ENCODE measurements around the gene TRRAP.

TRRAP gene

DNA sequence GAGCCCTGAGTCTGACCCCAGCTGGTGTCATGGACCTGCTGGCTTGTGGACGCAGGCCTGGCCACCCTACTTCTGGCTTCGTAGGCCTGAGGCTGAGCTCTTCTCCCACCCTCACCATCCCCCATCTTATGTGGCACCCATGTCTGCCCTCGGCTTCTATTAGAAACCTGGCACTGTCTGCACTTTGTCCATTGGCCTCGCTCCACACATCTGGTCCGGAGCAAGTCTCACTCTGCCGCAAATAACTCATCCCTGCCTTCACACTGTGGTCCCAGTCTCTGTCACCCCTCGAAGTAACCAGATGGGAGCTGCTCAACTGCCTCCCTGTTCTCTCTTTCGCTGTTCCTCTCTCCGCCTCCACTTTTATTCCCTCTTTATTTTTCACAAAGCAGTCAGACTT lies 78.6 kb downstream of the TRRAP start:
- DNase-seq = no peak

DNA sequence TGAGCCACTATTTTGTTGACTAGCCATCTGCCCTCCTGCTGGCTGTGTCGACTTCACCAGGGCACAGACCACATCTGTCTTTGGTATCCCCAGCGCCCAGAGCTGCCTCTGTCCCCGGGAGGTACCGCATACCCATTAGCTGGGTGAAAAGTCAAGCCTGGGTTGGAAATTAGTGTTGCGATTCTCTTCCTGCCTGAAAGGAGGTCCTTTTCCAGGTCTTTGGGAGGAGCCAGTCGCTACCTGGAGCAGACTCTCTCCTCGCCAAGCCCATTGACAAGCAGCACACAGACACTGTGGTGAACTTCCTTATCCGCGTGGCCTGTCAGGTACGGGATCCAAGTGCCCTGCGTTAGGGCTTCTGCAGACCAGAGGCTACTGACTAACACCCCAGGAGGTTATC lies 79.4 kb downstream of the TRRAP start:
- no peak for DNase-seq

DNA sequence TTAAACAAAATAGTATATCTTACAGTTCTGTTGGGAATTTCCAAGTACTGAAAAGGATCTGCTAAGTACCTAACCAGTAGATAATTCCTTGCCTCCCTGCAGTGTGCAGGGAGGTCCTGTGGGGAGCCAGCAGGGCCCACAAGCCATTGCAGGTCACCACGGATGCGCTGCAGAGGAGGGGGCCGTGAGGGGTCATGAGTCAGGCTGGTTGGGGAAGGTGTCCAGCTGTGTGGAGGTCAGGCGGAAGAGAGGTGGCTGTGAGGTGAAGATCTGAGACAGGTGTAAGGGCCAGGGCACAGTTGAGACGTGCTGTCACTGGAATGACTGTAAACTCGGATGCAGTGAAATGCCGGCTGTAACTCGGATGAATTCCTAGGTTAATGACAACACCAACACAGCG lies 80.6 kb downstream of the TRRAP start:
- DNase-seq = no peak

DNA sequence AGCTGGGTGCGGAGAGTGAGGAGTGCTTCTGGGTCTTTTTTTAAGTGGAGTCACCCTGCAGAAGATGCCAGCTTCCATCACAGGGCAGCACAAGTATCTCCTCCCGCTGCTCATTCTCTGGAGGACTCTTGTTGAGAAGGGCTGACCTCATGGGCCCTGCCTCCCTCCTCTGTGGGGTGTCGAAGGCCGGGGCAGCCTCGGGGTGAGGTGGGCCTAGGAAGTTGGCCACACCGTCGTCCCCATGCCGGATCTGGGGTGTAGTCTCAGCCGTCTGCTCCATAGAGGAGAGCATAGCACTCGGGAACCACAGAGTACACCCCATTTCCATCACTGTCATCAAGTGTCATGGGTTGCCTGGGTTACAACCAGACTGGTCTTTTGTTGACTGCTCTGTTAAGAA lies 85.0 kb downstream of the TRRAP start:
- no peak for DNase-seq

DNA sequence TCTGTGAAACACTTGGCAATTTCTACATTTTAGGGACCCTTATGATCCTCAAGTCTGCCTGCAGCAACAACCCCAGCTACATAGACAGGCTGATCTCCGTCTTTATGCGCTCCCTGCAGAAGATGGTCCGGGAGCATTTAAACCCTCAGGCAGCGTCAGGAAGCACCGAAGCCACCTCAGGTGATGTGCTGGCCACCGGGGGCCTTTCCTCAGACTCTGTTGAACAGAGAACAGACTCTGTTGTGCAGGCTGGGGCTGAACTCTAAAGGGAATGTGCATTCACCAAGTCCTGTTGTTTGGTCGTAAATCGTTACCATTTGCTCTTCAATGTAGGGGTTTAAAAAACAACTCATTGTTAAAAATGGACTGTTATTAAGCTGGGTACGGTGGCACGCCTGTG lies 86.3 kb downstream of the TRRAP start:
- DNase-seq = no peak

DNA sequence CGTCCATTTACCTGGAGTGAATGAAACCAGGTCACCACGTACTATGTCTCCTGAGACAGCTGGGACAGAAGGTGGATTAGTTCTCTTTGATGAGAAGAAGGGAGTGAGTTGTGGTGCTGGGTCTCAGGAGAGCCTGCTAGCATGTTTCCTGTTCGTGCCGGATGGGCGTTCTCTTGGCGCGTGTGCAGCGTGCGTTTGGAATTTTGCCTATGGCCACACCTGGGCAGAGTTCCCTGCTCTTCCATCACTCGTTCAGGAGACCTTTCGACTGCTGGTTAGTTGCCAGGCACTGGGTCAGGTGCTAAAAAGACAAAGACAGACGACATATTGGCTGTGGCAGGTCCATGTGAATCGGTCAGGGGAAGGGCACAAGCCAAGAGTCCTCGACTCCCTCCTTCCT lies 90.3 kb downstream of the TRRAP start:
- DNase-seq = no peak

DNA sequence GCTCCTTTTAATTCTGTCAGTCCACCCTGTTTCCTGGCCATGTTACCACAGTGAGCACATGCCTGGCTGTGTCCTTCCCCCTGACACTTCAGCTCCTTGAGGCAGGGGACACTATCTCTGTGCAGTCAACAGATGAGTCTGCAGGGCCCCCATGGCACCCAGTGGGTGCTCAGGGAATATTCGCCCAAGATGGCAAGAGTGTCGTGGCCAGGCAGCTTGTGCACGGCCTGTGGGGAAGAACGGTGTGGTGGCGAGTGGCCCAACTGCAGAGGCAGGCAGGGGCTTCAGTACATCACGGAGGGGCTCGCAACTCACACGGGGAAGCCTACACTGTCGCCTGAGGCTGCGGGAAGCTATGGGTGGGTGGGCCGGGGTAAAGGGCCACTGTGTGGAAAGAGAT lies 91.1 kb downstream of the TRRAP start:
- DNase-seq = no peak

DNA sequence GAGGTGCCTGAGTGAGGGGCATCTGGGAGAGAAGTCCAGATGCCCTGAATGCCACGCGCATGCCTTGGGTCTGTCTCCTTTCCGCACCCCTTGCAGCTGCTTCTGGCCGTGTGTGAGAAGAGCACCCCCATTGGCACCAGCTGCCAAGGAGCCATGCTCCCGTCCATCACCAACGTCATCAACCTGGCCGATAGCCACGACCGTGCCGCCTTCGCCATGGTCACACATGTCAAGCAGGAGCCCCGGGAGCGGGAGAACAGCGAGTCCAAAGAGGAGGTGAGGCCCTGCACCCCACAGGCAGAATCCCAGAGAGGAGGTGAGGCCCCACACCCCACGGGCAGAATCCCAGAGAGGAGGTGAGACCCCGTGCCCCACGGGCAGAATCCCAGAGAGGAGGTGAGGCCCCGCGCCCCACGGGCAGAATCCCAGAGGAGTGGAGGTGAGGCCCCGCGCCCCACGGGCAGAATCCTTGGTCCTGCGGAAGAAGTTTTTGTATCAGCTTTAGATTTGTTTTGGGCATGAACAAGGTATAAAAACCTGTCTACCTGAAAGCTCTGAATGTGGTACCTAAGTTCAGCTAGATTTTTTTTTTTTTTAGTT lies 91.8 kb downstream of the TRRAP start:
- DNase-seq = no peak

DNA sequence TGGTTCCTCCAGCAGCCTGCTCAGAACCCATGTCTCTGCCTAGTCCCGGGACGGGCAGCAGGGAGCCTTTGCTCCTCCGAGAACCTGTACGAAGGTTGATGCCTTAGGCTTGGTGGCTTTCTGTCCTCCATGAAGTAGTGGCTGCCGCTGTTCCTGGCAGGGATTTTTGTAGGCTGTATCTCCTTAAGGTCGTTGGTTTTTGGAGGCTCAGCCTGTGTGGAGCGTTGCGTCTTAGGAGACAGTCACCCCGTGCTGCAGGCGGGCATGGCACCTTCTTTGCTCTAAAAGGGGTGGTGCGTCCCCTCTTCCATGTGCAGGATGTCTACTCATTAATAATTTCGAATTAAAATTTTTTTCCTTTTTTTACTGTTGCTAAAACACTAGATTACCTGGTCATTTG lies 92.5 kb downstream of the TRRAP start:
- no peak for DNase-seq

DNA sequence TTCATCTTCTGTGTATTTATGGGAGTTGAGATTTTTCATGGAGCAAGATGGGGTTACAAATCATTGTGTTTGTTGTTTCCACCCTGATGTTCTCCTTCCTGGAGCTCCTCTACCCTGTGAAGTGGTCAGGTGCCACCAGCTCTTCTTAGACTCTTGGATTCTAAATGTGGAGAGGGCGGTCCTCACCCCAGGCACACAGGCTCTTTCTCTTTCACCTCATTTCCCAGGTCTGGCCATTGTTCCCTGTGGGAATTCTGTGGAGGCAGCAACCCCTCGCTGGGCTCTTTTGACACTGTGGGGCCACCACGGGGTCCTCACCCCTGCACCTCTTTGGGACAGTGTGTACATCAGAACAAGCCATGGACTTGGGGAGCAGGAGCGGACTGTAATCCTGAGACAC lies 95.9 kb downstream of the TRRAP start:
- no peak for DNase-seq

DNA sequence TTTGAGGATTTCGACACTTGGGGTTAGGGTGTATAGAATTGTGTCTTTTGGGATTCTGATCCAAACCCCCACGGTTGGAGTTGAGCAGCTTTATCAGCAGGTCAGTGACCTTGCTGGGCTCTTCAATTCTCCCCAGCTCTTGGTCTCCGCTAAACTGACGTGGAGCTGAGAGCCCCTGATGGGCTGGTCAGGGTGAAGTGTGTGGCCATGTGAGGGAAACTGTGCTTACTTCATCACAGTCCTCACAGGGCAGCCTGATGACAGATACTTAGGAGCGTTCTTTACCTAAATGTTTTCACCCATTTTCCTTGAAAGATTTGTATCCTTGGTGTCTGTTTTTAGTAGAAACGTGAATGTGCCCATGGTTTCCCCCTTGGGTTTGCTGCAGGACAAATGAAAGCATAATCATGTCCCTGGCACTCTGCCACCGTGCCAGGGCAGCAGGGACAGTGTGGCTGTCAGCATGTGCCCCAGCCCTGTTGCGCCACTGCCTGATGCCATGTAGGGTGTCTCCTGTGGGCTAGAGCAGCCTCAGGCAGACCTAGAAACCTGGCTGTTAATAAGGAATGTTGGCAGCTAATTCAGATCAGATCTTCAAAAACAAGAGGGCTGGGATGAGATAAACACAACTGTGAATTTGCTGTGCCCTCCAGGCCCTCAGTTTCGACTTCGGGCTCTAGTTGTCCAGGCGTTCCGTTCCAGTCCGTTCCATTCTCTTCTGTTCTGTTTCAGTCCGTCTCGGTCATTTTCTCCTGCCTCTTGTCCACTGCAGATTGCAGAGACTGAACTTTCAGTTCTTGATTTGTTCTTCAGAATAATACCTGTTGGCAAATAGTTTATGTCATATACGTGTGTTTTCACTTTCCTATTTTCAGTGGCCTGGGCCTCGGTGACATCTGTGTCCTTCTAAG lies 96.8 kb downstream of the TRRAP start:
- DNase-seq = no peak

DNA sequence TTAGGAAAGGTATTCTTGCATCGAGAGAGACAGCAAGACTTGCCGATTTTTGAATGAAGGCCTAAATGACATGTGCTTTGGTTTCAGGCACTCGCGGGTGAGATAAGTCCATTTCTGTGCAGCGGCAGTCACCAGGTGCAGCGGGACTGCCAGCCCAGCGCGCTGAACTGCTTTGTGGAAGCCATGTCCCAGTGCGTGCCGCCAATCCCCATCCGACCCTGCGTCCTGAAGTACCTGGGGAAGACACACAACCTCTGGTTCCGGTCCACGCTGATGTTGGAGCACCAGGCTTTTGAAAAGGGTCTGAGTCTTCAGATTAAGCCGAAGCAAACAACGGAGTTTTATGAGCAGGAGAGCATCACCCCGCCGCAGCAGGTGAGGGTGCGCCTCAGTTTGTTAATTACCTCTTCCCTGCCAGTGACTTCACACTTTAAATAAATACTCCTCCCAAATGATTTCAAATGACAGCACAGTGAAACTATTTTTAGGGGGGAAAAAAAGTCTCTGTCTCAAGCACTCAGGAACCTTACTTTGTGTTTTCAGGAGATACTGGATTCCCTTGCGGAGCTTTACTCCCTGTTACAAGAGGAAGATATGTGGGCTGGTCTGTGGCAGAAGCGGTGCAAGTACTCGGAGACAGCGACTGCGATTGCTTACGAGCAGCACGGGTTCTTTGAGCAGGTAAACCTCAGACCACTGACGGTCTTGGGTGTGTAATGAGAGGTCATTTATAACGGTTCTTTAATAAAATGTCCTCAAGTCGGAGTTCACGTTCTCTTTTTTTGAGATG lies 98.3 kb downstream of the TRRAP start:
- DNase-seq = no peak

DNA sequence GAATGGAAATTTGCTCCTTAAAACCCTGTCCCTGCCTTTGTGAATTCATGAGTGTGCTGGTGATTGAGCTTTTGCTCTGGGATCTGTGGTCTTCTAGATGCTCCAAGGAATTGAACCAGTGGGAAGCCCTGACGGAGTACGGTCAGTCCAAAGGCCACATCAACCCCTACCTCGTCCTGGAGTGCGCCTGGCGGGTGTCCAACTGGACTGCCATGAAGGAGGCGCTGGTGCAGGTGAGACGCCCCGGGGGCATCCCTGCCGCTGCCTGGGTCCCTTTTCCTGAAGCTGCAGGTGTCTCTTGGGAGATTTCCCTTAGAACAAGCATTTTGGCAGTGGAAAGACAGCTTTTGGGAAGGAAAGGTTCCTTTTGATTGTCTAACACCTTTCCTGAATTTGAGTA lies 100.3 kb downstream of the TRRAP start:
- no peak for DNase-seq

DNA sequence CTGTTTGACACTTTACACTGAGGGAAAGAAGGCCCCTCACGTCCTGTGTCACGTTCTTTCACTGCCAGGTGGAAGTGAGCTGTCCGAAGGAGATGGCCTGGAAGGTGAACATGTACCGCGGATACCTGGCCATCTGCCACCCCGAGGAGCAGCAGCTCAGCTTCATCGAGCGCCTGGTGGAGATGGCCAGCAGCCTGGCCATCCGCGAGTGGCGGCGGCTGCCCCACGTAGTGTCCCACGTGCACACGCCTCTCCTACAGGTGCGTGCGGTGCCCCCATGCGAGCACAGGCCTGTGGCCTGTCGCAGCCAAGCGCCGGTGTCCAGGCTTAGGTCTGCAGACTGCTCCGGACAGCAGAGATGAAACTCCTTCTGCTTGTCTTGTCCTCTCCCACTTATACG lies 103.4 kb downstream of the TRRAP start:
- DNase-seq = no peak

DNA sequence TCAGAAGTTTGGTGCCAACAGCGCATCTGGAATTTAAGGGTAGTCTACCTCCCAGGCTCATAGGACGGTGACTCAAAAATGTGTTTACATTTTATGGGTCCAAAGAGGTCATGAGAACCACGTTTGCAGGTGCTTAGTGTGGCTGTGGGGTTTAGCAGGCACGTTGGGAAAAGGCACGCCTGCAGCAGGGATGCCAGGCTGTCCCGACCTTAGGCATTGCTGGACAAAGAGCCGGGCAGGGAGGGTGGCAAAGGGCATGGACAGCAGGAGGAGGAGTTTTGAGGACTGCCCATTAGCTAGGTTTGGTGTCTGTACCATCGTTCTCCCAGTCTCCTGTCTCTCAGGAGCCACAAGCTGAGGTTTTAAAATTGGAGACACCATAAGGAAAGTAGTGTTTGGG lies 104.4 kb downstream of the TRRAP start:
- DNase-seq = no peak

DNA sequence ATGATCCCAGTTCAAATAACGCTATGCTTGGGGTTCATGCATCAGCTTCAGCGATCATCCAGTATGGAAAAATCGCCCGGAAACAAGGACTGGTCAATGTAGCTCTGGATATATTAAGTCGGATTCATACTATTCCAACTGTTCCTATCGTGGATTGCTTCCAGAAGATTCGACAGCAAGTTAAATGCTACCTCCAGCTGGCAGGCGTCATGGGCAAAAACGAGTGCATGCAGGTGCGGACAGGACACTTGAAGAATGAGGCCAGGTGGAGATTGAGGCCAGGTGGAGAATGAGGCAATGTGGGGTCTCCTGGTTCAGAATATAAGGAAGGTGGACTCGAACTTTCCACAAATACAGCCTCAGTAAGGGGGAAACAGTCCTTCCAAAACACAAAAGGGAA lies 105.8 kb downstream of the TRRAP start:
- DNase-seq = no peak

DNA sequence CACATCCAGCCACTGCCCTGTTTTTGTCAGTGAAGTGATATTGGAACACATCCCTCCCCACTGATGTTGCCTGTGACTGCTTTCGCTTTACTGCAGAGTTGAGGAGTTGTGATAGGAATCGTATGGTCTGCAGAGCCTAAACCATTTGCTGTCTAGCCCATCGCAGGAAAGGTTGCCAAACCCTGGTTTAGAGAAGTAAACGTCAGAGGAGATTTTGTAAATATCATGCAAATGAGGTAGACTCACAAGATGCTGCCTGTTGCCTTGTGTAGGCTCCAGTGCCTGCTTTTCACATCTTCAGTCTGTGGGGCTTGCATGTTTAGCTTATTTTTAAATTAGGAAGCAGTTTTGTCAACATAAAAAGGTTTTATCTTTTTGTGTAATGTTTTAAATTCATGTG lies 107.1 kb downstream of the TRRAP start:
- no peak for DNase-seq

DNA sequence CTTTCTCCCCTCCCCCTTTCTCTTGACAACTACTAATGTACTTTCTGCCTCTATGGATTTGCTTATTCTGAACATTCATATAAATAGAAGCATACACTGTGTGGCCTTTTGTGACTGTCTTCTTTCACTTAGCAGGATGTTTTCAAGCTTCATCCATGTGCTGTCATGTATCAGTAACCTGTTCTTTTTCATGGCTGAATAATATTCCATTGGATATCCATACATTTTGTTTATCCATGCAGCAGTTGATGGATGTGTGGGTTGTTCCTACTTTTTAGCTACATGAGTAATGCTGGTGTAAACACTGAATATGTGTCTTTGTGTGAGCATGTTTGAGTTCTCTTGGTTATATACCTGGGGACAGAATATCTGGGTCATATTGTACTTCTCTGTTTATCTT lies 107.6 kb downstream of the TRRAP start:
- DNase-seq = no peak

DNA sequence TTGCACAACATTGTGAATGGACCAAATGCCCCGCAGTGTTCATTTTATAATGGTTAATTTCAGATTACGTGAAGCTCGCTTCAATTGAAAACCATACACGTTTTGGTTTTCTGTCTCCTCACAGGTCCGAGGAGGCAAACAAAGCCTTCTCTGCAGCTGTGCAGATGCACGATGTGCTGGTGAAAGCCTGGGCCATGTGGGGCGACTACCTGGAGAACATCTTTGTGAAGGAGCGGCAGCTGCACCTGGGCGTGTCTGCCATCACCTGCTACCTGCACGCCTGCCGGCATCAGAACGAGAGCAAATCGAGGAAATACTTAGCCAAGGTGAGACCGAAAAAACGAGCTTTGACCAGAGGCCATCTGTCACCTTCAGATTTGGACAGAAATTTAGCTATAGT lies 110.3 kb downstream of the TRRAP start:
- DNase-seq = no peak

DNA sequence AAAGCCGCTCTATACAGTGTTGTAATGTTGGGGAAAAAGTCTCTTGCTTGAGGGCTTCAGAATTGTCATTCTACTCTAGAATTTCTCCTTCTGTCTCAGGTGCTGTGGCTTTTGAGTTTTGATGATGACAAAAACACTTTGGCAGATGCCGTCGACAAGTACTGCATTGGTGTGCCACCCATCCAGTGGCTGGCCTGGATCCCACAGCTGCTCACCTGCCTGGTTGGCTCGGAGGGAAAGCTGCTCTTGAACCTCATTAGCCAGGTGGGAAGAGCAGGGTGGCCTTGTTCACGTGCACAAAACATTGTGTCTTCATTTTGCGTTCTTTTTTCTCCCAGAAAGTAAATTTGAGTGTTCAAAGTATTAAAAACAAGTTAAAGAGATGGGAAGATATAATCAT lies 112.0 kb downstream of the TRRAP start:
- no peak for DNase-seq

DNA sequence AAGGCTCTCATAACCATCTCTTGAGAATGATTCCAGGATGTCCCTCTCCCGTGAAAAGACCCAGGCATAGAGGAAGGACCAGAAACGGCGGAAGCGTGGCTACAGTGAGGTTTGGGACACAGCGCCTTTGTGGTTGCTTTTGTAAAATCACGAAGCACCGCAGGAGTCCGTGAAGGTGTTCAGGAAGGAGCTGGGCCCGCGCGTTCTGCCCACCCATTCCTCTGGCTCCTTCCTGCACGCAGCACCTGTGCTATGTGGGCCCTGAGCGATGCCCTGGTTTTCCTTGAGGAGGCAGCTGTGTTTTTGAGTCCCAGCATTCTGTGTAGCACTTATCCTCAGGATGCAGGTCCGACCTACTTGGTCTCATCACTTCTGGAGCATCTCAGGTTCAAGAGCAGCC lies 112.8 kb downstream of the TRRAP start:
- no peak for DNase-seq

DNA sequence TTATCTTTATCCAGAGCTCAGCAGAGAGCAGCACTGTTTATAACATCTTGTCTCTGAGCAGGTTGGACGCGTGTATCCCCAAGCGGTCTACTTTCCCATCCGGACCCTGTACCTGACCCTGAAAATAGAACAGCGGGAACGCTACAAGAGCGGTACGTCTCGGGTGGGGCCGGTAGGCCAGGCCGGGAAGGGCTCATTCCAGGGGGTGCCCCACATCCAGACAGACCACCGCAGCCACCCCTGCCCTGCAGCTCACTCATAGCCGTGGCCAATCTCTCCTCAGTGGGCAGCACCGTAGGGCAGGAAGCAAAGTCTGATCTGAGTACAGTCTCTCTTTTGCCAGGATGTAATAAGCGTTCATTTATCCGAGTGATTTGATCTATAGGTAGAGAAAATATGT lies 113.7 kb downstream of the TRRAP start:
- no peak for DNase-seq

DNA sequence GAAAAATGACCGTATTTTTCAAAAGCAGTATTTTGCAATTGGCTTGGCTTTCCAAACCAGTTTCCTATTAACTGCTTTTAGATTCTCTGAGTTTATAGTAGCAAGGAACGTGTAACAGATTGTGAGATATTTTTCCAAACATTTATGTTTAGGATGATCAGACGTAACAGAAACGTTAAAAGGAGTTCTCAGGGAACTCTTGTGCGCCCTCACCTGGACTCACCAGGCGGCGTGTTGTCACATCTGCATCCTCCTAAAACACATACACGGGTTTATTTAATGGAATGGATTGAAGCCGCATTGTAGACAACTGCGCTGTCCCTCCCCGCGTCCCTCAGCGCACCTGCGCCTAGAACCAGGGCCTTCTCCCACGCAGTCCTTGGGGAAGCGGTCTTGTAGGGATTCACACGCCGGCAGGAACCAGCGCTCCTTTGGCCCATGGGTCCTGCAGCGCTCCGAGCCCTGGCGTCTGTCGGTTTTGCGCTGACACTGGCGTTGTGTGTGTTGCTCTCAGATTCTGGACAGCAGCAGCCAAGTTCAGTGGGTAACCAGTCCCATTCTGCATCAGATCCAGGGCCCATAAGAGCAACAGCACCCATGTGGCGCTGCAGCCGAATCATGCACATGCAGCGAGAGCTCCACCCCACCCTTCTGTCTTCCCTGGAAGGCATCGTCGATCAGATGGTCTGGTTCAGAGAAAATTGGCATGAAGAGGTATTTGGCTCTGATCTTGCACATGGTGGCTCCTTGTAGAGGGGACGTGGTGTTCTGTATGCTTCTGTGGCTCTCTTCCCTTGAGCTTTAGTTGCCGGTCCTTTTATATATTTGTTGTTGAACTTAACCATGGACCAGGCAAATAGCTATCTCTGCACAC lies 114.9 kb downstream of the TRRAP start:
- no peak for DNase-seq

Measured in 8988T (cell line).